A673 (cell line): ENCODE data around the gene ANKLE1.

ENCODE experiments used
- CTCF ChIP-seq: fragments of 300-800, 200-600 bp; sonication (generic); conservative IDR thresholded peaks from 2 replicates; pipeline ENCODE4 v1.5.1; 2017; ENCODE audit warnings: low read depth, mild to moderate bottlenecking, antibody characterized with exemption, low read length, moderate library complexity, mixed read lengths
- EZH2 ChIP-seq: fragments of 200-600 bp; sonication (generic); IDR thresholded peaks from 2 replicates; pipeline ENCODE4 v1.6.1; 2017; ENCODE audit warnings: borderline replicate concordance, low read depth, mild to moderate bottlenecking, mixed read lengths, antibody characterized with exemption, low read length; ENCODE audit not compliant: poor library complexity, severe bottlenecking

- TF ChIP-seq CTCF (no peak), EZH2 (no peak)
These were observed 40.2 kb downstream of the ANKLE1 start for GRCh38 chr19:17321655-17322489.
